Esophagus squamous epithelium (tissue), 5 donors: ENCODE results near the gene RIPK4. TPM values are rescaled to one million over a fixed set of nuclear protein-coding genes. Genes with fewer than 3 reads are reported as not detected.
"Not testable (repeated sequence)": the region's sequence is repeated elsewhere in the genome, so short reads cannot be mapped to it uniquely, and the experiment has no call there.

ENCODE experiments used
- DNase-seq: peaks from one replicate; lab custom pipeline; 2025; lab: John Stamatoyannopoulos, UW
- H3K27ac ChIP-seq, 4 donors: fragments of 200-600 bp; sonication (generic); one replicate each; pipeline ENCODE4 v1.5.1; 2016 to 2019; ENCODE audit warnings: mild to moderate bottlenecking in 1 of 4
- H3K27me3 ChIP-seq, 4 donors: fragments of 200-600 bp; sonication (generic); 1 replicate in 3 of 4; 2 replicates in 1 of 4; pipeline versions ENCODE4 v1.5.1 to v1.6.0; 2017 to 2021; ENCODE audit warnings: antibody characterized with exemption in 1 of 4
- H3K36me3 ChIP-seq, 3 donors: fragments of 200-600 bp; sonication (generic); one replicate each; pipeline ENCODE4 v1.5.1; 2016 to 2019
- H3K4me1 ChIP-seq, 3 donors: fragments of 200-600 bp; sonication (generic); one replicate each; pipeline ENCODE4 v1.5.1; 2017 to 2019
- H3K4me3 ChIP-seq, 4 donors: fragments of 200-600 bp; sonication (generic); 1 replicate in 3 of 4; 2 replicates in 1 of 4; pipeline ENCODE4 v1.5.1; 2016 to 2019; ENCODE audit warnings: mild to moderate bottlenecking in 2 of 4, moderate library complexity in 1 of 4
- H3K9me3 ChIP-seq, 3 donors: fragments of 200-600 bp; sonication (generic); one replicate each; pipeline ENCODE4 v1.5.1; 2016 to 2019
- CTCF ChIP-seq, 6 experiments: fragments of 450-650 bp in 4 of 6; fragments of 200-600 bp in 2 of 6; sonication (generic) in 2 of 6; IDR thresholded peaks; one replicate each; pipeline ENCODE4 v1.5.1; 2016 to 2019; ENCODE audit warnings: antibody characterized with exemption in 6 of 6, mild to moderate bottlenecking in 4 of 6, moderate library complexity in 4 of 6
- POLR2A ChIP-seq, 4 donors: fragments of 450-650 bp; IDR thresholded peaks; one replicate each; pipeline ENCODE4 v1.6.1; 2017; ENCODE audit warnings: antibody characterized with exemption in 4 of 4, mild to moderate bottlenecking in 4 of 4, moderate library complexity in 3 of 4
- WGBS, 2 donors: methylation state at CpG; one replicate each; pipeline ENCODE4 v1.1.5; 2018; 5-methylcytosine and 5-hydroxymethylcytosine counted together
- intact Hi-C: fragments of 100-400 bp; cut with DNase I; formaldehyde crosslinking; loops from one replicate; pipeline ENCODE4 v1.15.0; 2022
- total RNA-seq, 4 donors: library from RNA; depleted of rRNA; stranded (reverse); fragments of >200 nt; gene quantifications; one replicate each; pipeline ENCODE4 v1.1.0, GENCODE V29; 2016
- donor health status: DM: yes; HTN: yes; CAD: no.

RIPK4 gene
- total RNA-seq, 4 donors from 2014 or later = 41.1 to 93.5 (median 68.8) TPM

DNA sequence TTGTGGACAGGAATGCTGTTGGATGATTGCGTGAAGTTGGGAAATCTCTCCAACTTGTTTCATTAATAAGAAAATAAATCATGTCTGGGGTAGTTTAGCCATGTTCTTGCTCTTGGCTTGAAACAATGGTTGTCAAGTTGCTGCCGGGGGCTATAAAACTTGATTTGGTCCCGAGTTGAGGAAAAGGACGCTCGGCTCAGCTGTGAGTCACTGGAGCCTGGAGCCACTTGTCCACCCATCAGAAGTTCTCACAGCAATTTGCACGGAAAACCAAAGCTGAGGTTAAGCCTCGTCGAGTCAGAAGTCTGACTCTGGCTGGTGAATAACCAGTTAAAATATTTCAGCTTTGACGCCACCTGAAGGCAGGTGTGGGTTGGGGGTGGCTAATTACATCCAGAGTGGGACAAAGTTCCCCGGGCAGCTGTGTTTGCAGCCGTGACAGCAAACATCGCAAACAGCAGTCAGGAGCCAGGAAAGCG, 19.7 kb upstream of the RIPK4 start:
- Histone ChIP-seq H3K4me1 (peaks cover 0 to 48% (median 7%) of the 10 kb centered on the region in 3 donors), H3K9me3 (no peaks in the 10 kb centered on the region), H3K27ac (peak overlapping the region; percentile 33 to 64 (median 52)), H3K36me3 (no peaks in the 10 kb centered on the region), H3K27me3 (peaks cover 0 to 50% (median 0%) of the 10 kb centered on the region in 4 donors), H3K4me3 (no peak overlapping the region)
- 35 to 37% methylated on average over 6 to 9 of the region's 13 CpGs for WGBS, 2 donors
- TF ChIP-seq CTCF (IDR thresholded peaks at IDR 0.05) (no peak), POLR2A (IDR thresholded peaks at IDR 0.05) (no peak)
- DNase-seq = no peak
- intact Hi-C loops = no loop called here

GRCh38 chr21:41785262-41785661, 18.4 kb upstream of the RIPK4 start:
- H3K27ac ChIP-seq = peak overlapping the region in 2 of 4 donors; percentile 68 to 79
- peaks cover 0 to 48% (median 7%) of the 10 kb centered on the region in 3 donors for H3K4me1 ChIP-seq
- DNase-seq, H3K36me3 ChIP-seq, H3K9me3 ChIP-seq, H3K4me3 ChIP-seq, intact Hi-C loops: not testable (repeated sequence)
- peaks cover 0 to 63% (median 0%) of the 10 kb centered on the region in 4 donors for H3K27me3 ChIP-seq
- WGBS, 2 donors = 36 to 50% methylated on average over 12 of the region's 12 CpGs

GRCh38 chr21:41784456-41785102, 17.7 kb upstream of the RIPK4 start:
- TF ChIP-seq POLR2A (IDR thresholded peaks at IDR 0.05) = no peak
- no peak for TF ChIP-seq CTCF (IDR thresholded peaks at IDR 0.05)
- WGBS, 2 donors = 76 to 80% methylated on average over 15 of the region's 15 CpGs
- DNase-seq = no peak
- Histone ChIP-seq H3K36me3 (no peaks in the 10 kb centered on the region), H3K4me1 (peaks cover 0 to 50% (median 7%) of the 10 kb centered on the region in 3 donors), H3K27me3 (peaks cover 0 to 69% (median 0%) of the 10 kb centered on the region in 4 donors), H3K9me3 (no peaks in the 10 kb centered on the region), H3K27ac (peak overlapping the region; percentile 62 to 79 (median 69)), H3K4me3 (no peak overlapping the region)
- intact Hi-C loops = no loop called here

GRCh38 chr21:41783476-41784180, 16.8 kb upstream of the RIPK4 start:
- peaks cover 0 to 74% (median 0%) of the 10 kb centered on the region in 4 donors for H3K27me3 ChIP-seq
- WGBS, 2 donors = 12 to 43% methylated on average over 15 to 17 of the region's 18 CpGs
- no peak overlapping the region for H3K4me3 ChIP-seq
- peak overlapping the region; percentile 62 to 79 (median 69) for H3K27ac ChIP-seq
- H3K4me1 ChIP-seq = peaks cover 0 to 59% (median 7%) of the 10 kb centered on the region in 3 donors
- no peaks in the 10 kb centered on the region for H3K9me3 ChIP-seq
- intact Hi-C loops = no loop called here
- no peak for DNase-seq
- H3K36me3 ChIP-seq = no peaks in the 10 kb centered on the region
- no peak for TF ChIP-seq CTCF (IDR thresholded peaks at IDR 0.05)
- TF ChIP-seq POLR2A (IDR thresholded peaks at IDR 0.05) = no peak

- peaks cover 13 to 74% (median 14%) of the 10 kb centered on the region in 3 donors for H3K4me1 ChIP-seq
- H3K27me3 ChIP-seq = peaks cover 0 to 83% (median 0%) of the 10 kb centered on the region in 4 donors
- WGBS, 2 donors = 66 to 81% methylated on average over 2 of the region's 2 CpGs
- TF ChIP-seq POLR2A (IDR thresholded peaks at IDR 0.05) (no peak), CTCF (IDR thresholded peaks at IDR 0.05) (no peak)
- no peaks in the 10 kb centered on the region for H3K36me3 ChIP-seq
- H3K9me3 ChIP-seq = no peaks in the 10 kb centered on the region
- intact Hi-C loops = no loop called here
- DNase-seq = no peak
- H3K27ac ChIP-seq = no peak overlapping the region
- H3K4me3 ChIP-seq = no peak overlapping the region
Observed at GRCh38 chr21:41781050-41781410, 14.2 kb upstream of the RIPK4 start.
